Parathyroid adenoma (tissue), 2 donors: Measurements from ENCODE around the gene RNASE1.

Source experiments
- H2AFZ ChIP-seq: fragments of 300-600 bp; sonication (generic); one replicate; pipeline ENCODE4 v1.7.0; 2017; ENCODE audit warnings: antibody characterized with exemption, mild to moderate bottlenecking
- H3K27ac ChIP-seq: fragments of 300-600 bp; sonication (generic); one replicate; pipeline ENCODE4 v1.7.0; 2017
- H3K27me3 ChIP-seq: fragments of 300-600 bp; sonication (generic); one replicate; pipeline ENCODE4 v1.7.0; 2017; ENCODE audit warnings: low read length; ENCODE audit not compliant: control insufficient read depth, insufficient read depth
- H3K36me3 ChIP-seq: fragments of 300-600 bp; sonication (generic); one replicate; pipeline ENCODE4 v1.7.0; 2017; ENCODE audit warnings: low read length; ENCODE audit not compliant: control insufficient read depth, insufficient read depth
- H3K4me1 ChIP-seq: fragments of 300-600 bp; sonication (generic); one replicate; pipeline ENCODE4 v1.7.0; 2017; ENCODE audit warnings: control low read depth
- H3K4me2 ChIP-seq: fragments of 300-600 bp; sonication (generic); one replicate; pipeline ENCODE4 v1.7.0; 2017; ENCODE audit warnings: low read length
- H3K4me3 ChIP-seq: fragments of 300-600 bp; sonication (generic); one replicate; pipeline ENCODE4 v1.7.0; 2017; ENCODE audit warnings: low read depth, low read length
- H3K79me2 ChIP-seq: fragments of 300-600 bp; sonication (generic); one replicate; pipeline ENCODE4 v1.7.0; 2017; ENCODE audit warnings: control low read depth
- H3K9ac ChIP-seq: fragments of 300-600 bp; sonication (generic); one replicate; pipeline ENCODE4 v1.7.0; 2017; ENCODE audit warnings: mild to moderate bottlenecking
- H3K9me3 ChIP-seq: fragments of 300-600 bp; sonication (generic); one replicate; pipeline ENCODE4 v1.7.0; 2017; ENCODE audit warnings: low read length; ENCODE audit not compliant: control insufficient read depth
- TF ChIP-seq, protein P1 (sequence below): fragments of 300-600 bp; sonication (generic); IDR thresholded peaks from one replicate; pipeline ENCODE4 v1.7.0; 2017; ENCODE audit warnings: antibody characterized with exemption, mild to moderate bottlenecking
- donor health status: primary hyperparathyroidism.

RNASE1 gene

GRCh38 chr14:20802341-20803084 is at the start of gene RNASE1:
Gene RNASE1, minus strand, starts transcription at chr14:20802844. Its CDS starts 776 bp downstream, at chr14:20802068.
- H2AFZ ChIP-seq: peak within 1 kb of the TSS; percentile 63
- no peaks in the 10 kb centered on the region for H3K36me3 ChIP-seq
- H3K27ac ChIP-seq: peak within 1 kb of the TSS; percentile 5
- H3K4me3 ChIP-seq: no peak within 1 kb of the TSS
- no peaks in the 10 kb centered on the region for H3K9me3 ChIP-seq
- H3K9ac ChIP-seq: no peak within 1 kb of the TSS
- H3K4me1 ChIP-seq: no peaks in the 10 kb centered on the region
- H3K27me3 ChIP-seq: no peaks in the 10 kb centered on the region
- H3K4me2 ChIP-seq: no peak within 1 kb of the TSS
- H3K79me2 ChIP-seq: no peaks in the 10 kb centered on the region
- TF ChIP-seq, protein P1, sequence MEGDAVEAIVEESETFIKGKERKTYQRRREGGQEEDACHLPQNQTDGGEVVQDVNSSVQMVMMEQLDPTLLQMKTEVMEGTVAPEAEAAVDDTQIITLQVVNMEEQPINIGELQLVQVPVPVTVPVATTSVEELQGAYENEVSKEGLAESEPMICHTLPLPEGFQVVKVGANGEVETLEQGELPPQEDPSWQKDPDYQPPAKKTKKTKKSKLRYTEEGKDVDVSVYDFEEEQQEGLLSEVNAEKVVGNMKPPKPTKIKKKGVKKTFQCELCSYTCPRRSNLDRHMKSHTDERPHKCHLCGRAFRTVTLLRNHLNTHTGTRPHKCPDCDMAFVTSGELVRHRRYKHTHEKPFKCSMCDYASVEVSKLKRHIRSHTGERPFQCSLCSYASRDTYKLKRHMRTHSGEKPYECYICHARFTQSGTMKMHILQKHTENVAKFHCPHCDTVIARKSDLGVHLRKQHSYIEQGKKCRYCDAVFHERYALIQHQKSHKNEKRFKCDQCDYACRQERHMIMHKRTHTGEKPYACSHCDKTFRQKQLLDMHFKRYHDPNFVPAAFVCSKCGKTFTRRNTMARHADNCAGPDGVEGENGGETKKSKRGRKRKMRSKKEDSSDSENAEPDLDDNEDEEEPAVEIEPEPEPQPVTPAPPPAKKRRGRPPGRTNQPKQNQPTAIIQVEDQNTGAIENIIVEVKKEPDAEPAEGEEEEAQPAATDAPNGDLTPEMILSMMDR: no peak

GRCh38 chr14:20848955-20849570 is 46.4 kb upstream of the RNASE1 start:
- Histone ChIP-seq H3K79me2 (no peaks in the 10 kb centered on the region), H3K9ac (no peak overlapping the region), H3K36me3 (no peaks in the 10 kb centered on the region), H2AFZ (no peak overlapping the region), H3K27ac (no peak overlapping the region), H3K4me1 (no peaks in the 10 kb centered on the region), H3K4me3 (no peak overlapping the region), H3K9me3 (no peaks in the 10 kb centered on the region), H3K4me2 (no peak overlapping the region), H3K27me3 (no peaks in the 10 kb centered on the region)
- TF ChIP-seq, protein P1: no peak

DNA sequence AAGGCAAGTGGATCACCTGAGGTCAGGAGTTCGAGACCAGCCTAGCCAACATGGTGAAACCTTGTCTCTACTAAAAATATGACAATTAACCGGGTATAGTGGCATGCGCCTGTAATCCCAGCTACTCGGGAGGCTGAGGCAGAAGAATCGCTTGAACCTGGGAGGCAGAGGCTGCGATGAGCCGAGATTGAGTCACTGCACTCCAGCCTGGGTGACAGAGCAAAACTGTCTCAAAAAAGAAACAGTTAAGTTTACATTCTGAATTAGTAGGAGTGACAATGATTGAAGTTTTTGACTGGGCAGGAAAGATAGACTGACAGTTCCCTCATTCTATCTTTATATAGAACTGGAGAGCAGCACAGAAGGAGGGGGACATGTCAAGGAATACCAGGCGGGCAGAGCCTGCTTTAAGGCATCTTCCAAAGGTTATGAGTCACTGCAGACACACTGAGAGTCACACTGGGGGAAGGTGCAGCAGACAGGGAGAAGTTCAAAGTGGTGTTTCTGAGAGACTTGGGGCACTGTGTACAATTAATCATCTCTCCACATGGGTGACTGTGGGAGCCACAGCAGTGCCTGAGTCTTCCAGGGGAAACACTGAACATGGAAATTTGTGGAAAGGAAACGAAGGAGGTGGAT is 45.8 kb upstream of the RNASE1 start:
- no peaks in the 10 kb centered on the region for H3K9me3 ChIP-seq
- TF ChIP-seq, protein P1: no peak
- no peak overlapping the region for H3K4me3 ChIP-seq
- H3K27me3 ChIP-seq: no peaks in the 10 kb centered on the region
- no peaks in the 10 kb centered on the region for H3K36me3 ChIP-seq
- no peak overlapping the region for H2AFZ ChIP-seq
- H3K27ac ChIP-seq: no peak overlapping the region
- H3K9ac ChIP-seq: no peak overlapping the region
- no peaks in the 10 kb centered on the region for H3K4me1 ChIP-seq
- no peak overlapping the region for H3K4me2 ChIP-seq
- no peaks in the 10 kb centered on the region for H3K79me2 ChIP-seq

DNA sequence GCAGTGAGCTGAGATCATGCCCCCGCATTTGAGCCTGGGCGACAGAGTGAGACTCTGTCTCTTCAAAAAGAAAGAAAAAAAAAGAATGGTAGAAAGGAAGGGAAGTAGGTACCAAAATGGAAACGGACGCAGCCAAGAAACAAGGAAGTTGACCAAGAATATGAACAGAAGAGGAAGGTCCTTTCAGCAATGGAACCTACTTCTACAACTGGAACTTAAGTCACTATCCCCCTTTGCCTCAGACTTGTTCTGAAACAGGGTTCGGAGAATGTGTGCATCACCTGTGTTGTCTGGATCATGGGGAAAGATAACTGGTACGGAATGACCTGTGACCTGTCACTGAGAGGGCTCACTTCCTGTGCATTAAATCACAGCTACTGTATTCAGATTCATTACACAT is 43.9 kb upstream of the RNASE1 start:
- Histone ChIP-seq H3K9ac (no peak overlapping the region), H2AFZ (no peak overlapping the region), H3K27me3 (no peaks in the 10 kb centered on the region), H3K27ac (no peak overlapping the region), H3K79me2 (no peaks in the 10 kb centered on the region), H3K4me2 (no peak overlapping the region), H3K4me3 (no peak overlapping the region), H3K9me3 (no peaks in the 10 kb centered on the region), H3K36me3 (no peaks in the 10 kb centered on the region), H3K4me1 (no peaks in the 10 kb centered on the region)
- TF ChIP-seq, protein P1: no peak
